Jurkat, Clone E6-1 (cell line): ENCODE measurements around the gene MAPK4. TPM values are rescaled to one million over a fixed set of nuclear protein-coding genes. Genes with fewer than 3 reads are reported as not detected.
"Not testable (repeated sequence)": the region's sequence is repeated elsewhere in the genome, so short reads cannot be mapped to it uniquely, and the experiment has no call there.

ENCODE experiments used
- DNase-seq: peaks from one replicate; pipeline ENCODE4 v3.0.0-alpha.2; 2011; ENCODE audit warnings: low read depth, low spot score
- H3K4me3 ChIP-seq: 2 replicates; pipeline ENCODE4 v1.5.1; 2011; ENCODE audit warnings: mild to moderate bottlenecking, low read length, control low read depth, moderate library complexity
- polyA plus RNA-seq: library from polyadenylated mRNA; unstranded; fragments of >200 nt; gene quantifications from one replicate; pipeline ENCODE4 v1.2.1, GENCODE V29; 2012; ENCODE audit warnings: missing spikeins; ENCODE audit not compliant: insufficient read length, insufficient read depth

The MAPK4 gene
- polyA plus RNA-seq = 0.70 TPM

DNA sequence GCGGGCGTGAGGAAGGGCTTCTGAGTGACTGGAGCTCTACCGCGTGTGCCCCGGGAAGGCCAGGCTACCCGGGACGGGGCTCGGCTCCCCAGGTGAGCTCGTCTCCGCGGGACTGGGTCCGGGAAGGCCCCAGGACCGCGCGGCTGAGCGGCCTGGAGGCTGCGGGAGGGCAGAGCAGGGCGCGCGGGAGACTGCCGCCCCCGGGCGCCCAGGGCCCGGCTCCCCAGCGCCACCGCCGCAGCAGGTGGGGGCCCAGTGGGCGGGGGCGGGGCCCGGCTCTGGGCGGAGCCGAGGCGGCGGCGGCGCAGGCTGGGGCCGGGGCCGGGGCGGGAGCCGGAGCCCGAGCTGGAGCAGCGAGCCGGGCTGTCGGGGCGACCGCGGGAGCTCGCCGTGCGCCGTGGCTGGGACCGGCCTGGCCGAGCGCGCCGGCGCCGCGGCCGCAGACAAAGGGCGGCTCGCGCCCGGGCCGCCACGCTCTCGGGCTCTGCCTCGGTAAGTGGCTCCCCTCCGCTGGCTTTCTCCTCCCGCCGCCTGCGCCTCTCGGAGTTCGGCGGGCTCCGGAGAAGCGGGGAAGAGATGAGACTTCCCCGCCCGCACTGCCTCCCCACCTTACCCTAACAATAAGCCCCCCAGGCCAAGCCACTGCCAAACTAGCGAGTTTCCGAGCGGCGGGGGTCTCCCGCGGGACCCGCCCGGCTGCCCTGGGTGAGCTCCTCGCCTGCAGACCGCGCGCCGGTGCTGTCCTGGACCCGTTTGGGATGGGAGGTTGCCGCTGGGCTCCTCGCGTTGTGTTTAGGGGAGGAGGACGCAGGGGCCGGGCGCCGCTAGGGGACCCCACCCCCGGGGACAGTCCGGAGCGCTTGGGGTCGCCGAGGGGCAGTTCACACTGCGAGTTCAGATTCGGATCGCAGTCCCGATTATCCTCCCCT is at the start of gene MAPK4:
Gene MAPK4, plus strand, starts transcription at position 336 of the 929 bp plus-strand sequence. CDS start 103,872 bp downstream, outside the sequence.
- H3K4me3 ChIP-seq = no peak within 1 kb of the TSS; the same call in 1 of the 2 replicates
- DNase-seq = no peak

GRCh38 chr18:50517277-50517676 is 42.6 kb upstream of the MAPK4 start:
- H3K4me3 ChIP-seq, DNase-seq: not testable (repeated sequence)

DNA sequence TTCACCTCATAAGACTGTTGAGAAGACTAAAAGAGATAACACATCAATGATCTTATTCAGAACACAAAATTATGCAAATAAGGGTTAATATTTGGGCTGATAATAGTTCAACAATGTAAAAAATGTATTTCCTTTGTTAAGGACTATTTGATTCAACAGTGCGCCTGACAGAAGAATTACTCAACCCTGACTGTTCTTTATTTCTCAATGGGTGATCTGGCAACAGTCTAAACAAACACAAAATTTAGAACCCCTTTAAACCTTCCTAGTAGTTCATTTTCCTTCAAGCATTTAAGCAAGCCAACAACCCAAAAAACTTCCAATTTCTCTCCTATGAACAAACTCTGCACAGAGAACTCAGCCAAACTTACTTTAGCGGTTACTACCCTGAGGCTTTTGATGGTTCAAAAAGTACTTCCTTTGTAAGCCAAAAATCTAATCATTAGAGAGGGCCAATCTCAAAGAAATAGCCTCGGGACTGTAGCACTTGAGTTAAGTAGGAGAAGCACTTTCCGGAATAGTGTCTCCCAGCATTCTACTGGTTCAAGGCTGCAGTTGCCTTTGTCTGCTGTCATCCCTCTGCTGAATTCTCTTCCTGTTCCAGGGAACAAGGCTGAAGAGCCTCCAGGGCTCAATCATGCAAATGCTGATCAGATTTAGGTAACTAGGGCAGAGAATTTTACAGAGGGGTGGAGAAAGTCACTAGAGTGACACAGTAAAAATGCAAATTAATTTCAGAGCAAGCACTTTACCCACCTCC is 40.9 kb upstream of the MAPK4 start:
- DNase-seq = no peak
- no peak overlapping the region for H3K4me3 ChIP-seq

DNA sequence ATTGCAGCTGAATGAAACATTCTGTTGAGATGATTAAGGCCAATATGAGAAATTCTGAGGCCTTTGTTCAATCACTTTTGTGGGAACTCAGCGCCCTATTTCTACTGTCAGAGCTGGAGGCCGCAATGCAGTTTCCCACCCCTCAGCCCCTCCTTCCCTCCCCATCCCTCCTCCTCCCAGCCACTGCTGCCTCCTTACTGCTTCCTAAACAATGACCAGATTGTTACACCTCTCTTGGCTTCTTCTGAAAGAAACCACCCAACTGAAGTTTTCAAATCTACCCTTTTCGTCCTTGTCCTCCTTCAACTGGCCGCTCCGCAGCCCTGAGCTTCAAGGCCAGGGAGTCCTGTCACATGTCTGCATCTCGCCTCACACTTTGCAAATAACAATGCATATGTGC is 36.7 kb upstream of the MAPK4 start:
- no peak for DNase-seq
- no peak overlapping the region for H3K4me3 ChIP-seq

GRCh38 chr18:50527636-50528307 is 32.1 kb upstream of the MAPK4 start:
- no peak overlapping the region for H3K4me3 ChIP-seq
- no peak for DNase-seq

GRCh38 chr18:50528806-50529205 is 31.1 kb upstream of the MAPK4 start:
- H3K4me3 ChIP-seq = no peak overlapping the region
- DNase-seq = no peak

- not testable (repeated sequence) for DNase-seq, H3K4me3 ChIP-seq
Observed at GRCh38 chr18:50533822-50534221, 26.1 kb upstream of the MAPK4 start.

DNA sequence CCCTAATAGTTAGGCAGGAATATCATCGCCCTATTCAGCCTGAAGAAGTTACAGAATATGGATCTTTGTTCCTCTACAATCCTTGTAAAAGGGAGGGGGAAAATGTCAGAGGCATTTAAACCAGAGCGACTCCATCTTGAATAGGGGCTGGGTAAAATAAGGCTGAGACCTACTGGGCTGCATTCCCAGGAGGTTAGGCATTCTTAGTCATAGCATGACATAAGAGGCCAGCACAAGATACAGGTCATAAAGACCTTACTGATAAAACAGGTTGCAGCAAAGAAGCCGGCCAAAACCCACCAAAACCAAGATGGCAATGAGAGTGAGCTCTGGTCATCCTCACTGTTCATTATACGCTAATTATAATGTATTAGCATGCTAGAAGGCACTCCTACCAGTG is 15.4 kb upstream of the MAPK4 start:
- not testable (repeated sequence) for DNase-seq, H3K4me3 ChIP-seq

DNA sequence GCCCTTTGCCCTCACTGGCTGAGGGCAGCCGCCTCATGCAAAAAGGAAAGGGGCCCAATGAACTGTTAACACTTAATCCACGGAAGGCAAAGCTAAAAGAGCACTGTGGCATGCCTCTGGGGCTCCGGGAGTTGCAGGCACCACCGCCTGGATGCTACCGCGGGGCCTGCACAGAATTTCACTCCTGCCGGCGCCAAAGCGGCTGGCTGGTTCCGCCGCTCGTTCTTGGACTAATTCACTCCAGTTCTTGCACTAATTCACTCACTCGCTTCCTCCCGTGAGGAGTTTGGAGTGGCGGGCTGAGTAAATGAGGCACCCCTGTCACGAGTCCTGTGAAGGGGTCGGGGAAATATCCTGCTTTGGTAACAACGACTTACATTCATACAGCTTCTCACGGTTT is 14.0 kb upstream of the MAPK4 start:
- DNase-seq = no peak
- no peak overlapping the region for H3K4me3 ChIP-seq

GRCh38 chr18:50548160-50548559 is 11.7 kb upstream of the MAPK4 start:
- DNase-seq = no peak
- H3K4me3 ChIP-seq = no peak overlapping the region

- DNase-seq, H3K4me3 ChIP-seq: not testable (repeated sequence)
Observed at GRCh38 chr18:50551651-50552050, 8.2 kb upstream of the MAPK4 start.

GRCh38 chr18:50558157-50558556 is 1.7 kb upstream of the MAPK4 start:
- no peak for DNase-seq
- no peak overlapping the region for H3K4me3 ChIP-seq

GRCh38 chr18:50558948-50559751 is 737 bp upstream of the MAPK4 start:
- H3K4me3 ChIP-seq = no peak overlapping the region

DNA sequence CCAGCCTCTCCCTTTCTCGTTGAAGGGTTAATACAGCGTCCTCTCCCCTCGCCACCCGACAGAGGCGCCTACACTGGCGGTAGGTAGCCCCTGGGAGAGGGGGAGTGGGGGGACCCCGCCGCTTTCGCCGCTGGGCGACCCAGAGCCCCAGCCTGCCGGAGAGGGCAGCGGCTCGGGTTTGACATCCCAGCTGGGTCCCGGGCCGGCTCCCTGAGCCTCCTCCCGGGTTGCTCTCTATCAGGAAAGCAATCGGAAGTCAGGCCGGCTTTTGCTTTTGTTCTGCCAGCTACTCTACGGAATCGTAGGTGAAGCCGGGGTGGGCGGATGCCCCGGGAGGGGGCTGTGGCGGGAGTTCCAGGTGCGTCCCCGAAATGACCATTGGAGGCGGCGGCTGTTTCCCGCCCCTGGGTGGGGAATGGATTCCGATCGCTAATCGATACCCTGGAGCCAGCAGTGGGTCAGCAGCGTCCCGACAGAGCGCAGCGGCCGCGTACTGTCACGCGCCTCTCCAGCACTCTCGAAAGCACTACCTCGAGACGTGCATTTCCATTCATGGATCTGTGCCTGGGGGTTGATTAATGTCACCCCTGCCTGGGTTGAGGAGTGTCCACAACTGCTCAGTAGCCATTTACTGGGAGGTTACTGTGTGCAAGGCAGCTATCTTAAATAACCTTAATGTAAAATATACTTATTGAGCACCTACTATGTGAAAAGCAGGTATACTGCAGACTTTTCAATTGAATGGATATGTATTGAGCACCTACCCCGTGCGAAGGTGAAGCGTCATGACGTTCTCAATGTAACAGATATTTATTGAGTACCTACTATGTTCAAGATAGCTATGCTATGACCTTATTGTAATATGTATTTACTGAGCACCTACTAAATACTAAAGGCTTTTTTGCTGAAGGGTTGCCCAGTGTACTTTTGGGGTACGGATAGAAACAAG is 1.1 kb downstream of the MAPK4 start:
- H3K4me3 ChIP-seq = no peak overlapping the region
- DNase-seq = no peak

More at GRCh38 chr18:50558948-50559751, 737 bp upstream of the MAPK4 start:
- DNase-seq = no peak

GRCh38 chr18:50562258-50562657 is 2.4 kb downstream of the MAPK4 start:
- not testable (repeated sequence) for DNase-seq, H3K4me3 ChIP-seq

GRCh38 chr18:50562686-50563085 is 2.8 kb downstream of the MAPK4 start:
- no peak for DNase-seq
- H3K4me3 ChIP-seq = no peak overlapping the region

GRCh38 chr18:50563376-50563775 is 3.5 kb downstream of the MAPK4 start:
- H3K4me3 ChIP-seq = no peak overlapping the region

DNA sequence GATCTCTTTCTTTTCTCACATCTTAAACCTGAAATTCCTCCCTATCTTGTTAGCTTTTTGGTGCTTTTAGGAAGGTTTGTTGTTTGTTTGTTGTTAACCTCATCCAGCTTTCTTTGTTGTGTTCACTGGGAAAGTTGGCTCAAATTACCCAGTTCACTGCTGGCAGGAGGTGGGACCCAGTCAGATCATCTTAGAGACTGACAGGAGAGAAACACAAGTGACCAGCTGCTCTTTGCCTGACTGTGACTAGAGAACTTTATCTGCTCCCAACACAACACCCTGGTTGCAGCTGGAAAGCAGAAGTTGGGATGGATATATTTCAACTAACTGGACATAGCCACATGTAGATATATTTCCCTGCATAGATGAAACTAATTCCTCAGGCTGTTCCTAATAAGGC is 10.0 kb downstream of the MAPK4 start:
- no peak overlapping the region for H3K4me3 ChIP-seq
- no peak for DNase-seq

More at GRCh38 chr18:50563376-50563775, 3.5 kb downstream of the MAPK4 start:
- no peak for DNase-seq
